AG09309 (cell line): ENCODE measurements around the gene PKN2.
"Not testable (repeated sequence)": the region's sequence is repeated elsewhere in the genome, so short reads cannot be mapped to it uniquely, and the experiment has no call there.

ENCODE experiments used
- DNase-seq: peaks from one replicate; pipeline ENCODE4 v3.0.0-alpha.2; 2010; ENCODE audit warnings: low read depth
- H3K4me3 ChIP-seq: 2 replicates; pipeline ENCODE4 v1.5.1; 2011; ENCODE audit warnings: mild to moderate bottlenecking, low read depth, low read length, moderate library complexity; ENCODE audit not compliant: control insufficient read depth
- TF ChIP-seq, protein P1 (sequence below): IDR thresholded peaks from 2 replicates; pipeline ENCODE4 v1.5.1; 2011; ENCODE audit warnings: mild to moderate bottlenecking, low read depth, low read length, inconsistent platforms; ENCODE audit not compliant: insufficient read depth, control insufficient read depth; ENCODE audit errors: missing control alignments

PKN2 gene

GRCh38 chr1:88877911-88878310, 193.8 kb downstream of the PKN2 start:
- DNase-seq, result no peak
- H3K4me3 ChIP-seq, result no peak overlapping the region
- TF ChIP-seq, protein P1, sequence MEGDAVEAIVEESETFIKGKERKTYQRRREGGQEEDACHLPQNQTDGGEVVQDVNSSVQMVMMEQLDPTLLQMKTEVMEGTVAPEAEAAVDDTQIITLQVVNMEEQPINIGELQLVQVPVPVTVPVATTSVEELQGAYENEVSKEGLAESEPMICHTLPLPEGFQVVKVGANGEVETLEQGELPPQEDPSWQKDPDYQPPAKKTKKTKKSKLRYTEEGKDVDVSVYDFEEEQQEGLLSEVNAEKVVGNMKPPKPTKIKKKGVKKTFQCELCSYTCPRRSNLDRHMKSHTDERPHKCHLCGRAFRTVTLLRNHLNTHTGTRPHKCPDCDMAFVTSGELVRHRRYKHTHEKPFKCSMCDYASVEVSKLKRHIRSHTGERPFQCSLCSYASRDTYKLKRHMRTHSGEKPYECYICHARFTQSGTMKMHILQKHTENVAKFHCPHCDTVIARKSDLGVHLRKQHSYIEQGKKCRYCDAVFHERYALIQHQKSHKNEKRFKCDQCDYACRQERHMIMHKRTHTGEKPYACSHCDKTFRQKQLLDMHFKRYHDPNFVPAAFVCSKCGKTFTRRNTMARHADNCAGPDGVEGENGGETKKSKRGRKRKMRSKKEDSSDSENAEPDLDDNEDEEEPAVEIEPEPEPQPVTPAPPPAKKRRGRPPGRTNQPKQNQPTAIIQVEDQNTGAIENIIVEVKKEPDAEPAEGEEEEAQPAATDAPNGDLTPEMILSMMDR, result no peak

- H3K4me3 ChIP-seq, result no peak overlapping the region
- TF ChIP-seq, protein P1, result no peak
- DNase-seq, result no peak
These were observed 194.7 kb downstream of the PKN2 start for GRCh38 chr1:88878731-88879130.

- not testable (repeated sequence) for DNase-seq
These were observed 196.6 kb downstream of the PKN2 start for GRCh38 chr1:88880717-88881116.

DNA sequence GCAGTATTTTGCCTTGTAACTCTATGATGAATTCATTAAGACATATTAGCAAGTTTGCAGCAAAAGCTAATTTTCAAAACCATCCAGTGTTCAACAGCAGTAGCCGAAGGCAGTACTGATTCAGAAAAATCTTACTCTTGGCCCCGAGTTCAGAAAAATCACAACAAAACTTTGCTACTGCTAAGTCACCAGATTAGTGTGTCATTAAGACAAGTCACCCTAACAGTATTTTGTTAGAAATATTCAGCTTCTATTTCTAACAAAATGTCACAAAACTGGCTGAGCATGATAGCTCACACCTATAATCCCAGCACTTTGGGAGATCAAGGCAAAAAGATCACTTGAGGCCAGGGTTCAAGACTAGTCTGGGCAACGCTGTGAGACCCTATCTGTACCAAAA, 199.1 kb downstream of the PKN2 start:
- no peak for DNase-seq
- TF ChIP-seq, protein P1, result no peak
- no peak overlapping the region for H3K4me3 ChIP-seq

More at GRCh38 chr1:88880717-88881116, 196.6 kb downstream of the PKN2 start:
- H3K4me3 ChIP-seq, result not testable (repeated sequence)
